Fibroblast of lung (primary cell): ENCODE measurements around the gene SRC. TPM values are rescaled to one million over a fixed set of nuclear protein-coding genes. Genes with fewer than 3 reads are reported as not detected.

Source experiments
- DNase-seq, 2 donors: peaks; one replicate each; pipeline versions ENCODE4 v3.0.0 to v3.0.0-alpha.2; 2010; ENCODE audit warnings: low read depth in 2 of 2
- H2AFZ ChIP-seq: 2 replicates; pipeline ENCODE4 v1.5.1; 2012; ENCODE audit warnings: low read length, control low read depth, inconsistent platforms
- H3K27ac ChIP-seq: 2 replicates; pipeline ENCODE4 v1.5.1; 2011; ENCODE audit warnings: low read length, control low read depth; ENCODE audit not compliant: insufficient read depth
- H3K27me3 ChIP-seq: 2 replicates; pipeline ENCODE4 v1.5.1; 2011; ENCODE audit warnings: mild to moderate bottlenecking, low read length; ENCODE audit not compliant: control insufficient read depth, insufficient read depth
- H3K36me3 ChIP-seq: 2 replicates; pipeline ENCODE4 v1.5.1; 2011; ENCODE audit warnings: low read length; ENCODE audit not compliant: control insufficient read depth, insufficient read depth
- H3K4me1 ChIP-seq: 2 replicates; pipeline ENCODE4 v1.5.1; 2011; ENCODE audit warnings: low read length; ENCODE audit not compliant: control insufficient read depth, insufficient read depth; ENCODE audit errors: extremely low read depth
- H3K4me2 ChIP-seq: 2 replicates; pipeline ENCODE4 v1.5.1; 2011; ENCODE audit warnings: low read length, control low read depth; ENCODE audit not compliant: insufficient read depth; ENCODE audit errors: extremely low read depth
- H3K4me3 ChIP-seq, 4 experiments: fragments of 200-600 bp in 1 of 4; sonication (generic) in 1 of 4; replicated peaks in 1 of 4; 2 replicates each; pipeline ENCODE4 v1.5.1; 2011 to 2016; ENCODE audit warnings: low read length in 4 of 4, low read depth in 3 of 4, mild to moderate bottlenecking in 3 of 4, control low read depth in 2 of 4, inconsistent platforms in 1 of 4, mixed read lengths in 1 of 4; ENCODE audit not compliant: insufficient read depth in 1 of 4; ENCODE audit errors: control extremely low read depth in 1 of 4
- H3K79me2 ChIP-seq: 2 replicates; pipeline ENCODE4 v1.5.1; 2012; ENCODE audit warnings: mild to moderate bottlenecking, low read length, inconsistent platforms; ENCODE audit not compliant: control insufficient read depth, insufficient read depth
- H3K9ac ChIP-seq: 2 replicates; pipeline ENCODE4 v1.5.1; 2011; ENCODE audit warnings: mild to moderate bottlenecking, low read length, control low read depth; ENCODE audit not compliant: insufficient read depth
- H3K9me3 ChIP-seq: 2 replicates; pipeline ENCODE4 v1.5.1; 2012; ENCODE audit warnings: low read depth, low read length; ENCODE audit not compliant: control insufficient read depth, insufficient read depth
- H4K20me1 ChIP-seq: 2 replicates; pipeline ENCODE4 v1.5.1; 2011; ENCODE audit warnings: low read length; ENCODE audit not compliant: control insufficient read depth, insufficient read depth; ENCODE audit errors: extremely low read depth
- CTCF ChIP-seq, 2 donors: IDR thresholded peaks in 1 of 2; conservative IDR thresholded peaks in 1 of 2; 1 replicate in 1 of 2; 2 replicates in 1 of 2; pipeline ENCODE4 v1.5.1; 2011 to 2012; ENCODE audit warnings: low read length in 2 of 2, control low read depth in 1 of 2, inconsistent platforms in 1 of 2, low read depth in 1 of 2, mild to moderate bottlenecking in 1 of 2
- EZH2 ChIP-seq: IDR thresholded peaks from 2 replicates; pipeline ENCODE4 v1.5.1; 2012; ENCODE audit warnings: low read length, control low read depth, mild to moderate bottlenecking; ENCODE audit errors: missing control alignments
- polyA plus RNA-seq, 2 donors: library from polyadenylated mRNA; depleted of rRNA in 1 of 2; stranded (reverse) in 1 of 2; unstranded in 1 of 2; fragments of >200 nt; gene quantifications; 2 replicates each; pipeline ENCODE4 v1.2.1, GENCODE V29; 2011 to 2012; ENCODE audit warnings: missing spikeins in 1 of 2
- total RNA-seq: library from RNA; depleted of rRNA; stranded (reverse); fragments of >200 nt; gene quantifications from 2 replicates; pipeline ENCODE4 v1.2.1, GENCODE V29; 2014

Gene SRC
- total and polyA plus RNA-seq, 2 donors (not counting 1 experiment from before 2014, with no cell fraction given), result 17.8 to 20.3 TPM

- TF ChIP-seq CTCF (conservative IDR thresholded peaks at IDR 0.05 in 1 of 2, IDR thresholded peaks at IDR 0.05 in 1 of 2; ENCODE audit: low read depth in 1 of 2, low read length in 2 of 2) (no peak), EZH2 (no peak)
- H2AFZ ChIP-seq, result no peak overlapping the region
- no peak overlapping the region for H3K4me3 ChIP-seq
- H3K36me3 ChIP-seq, result peaks cover 11% of the 10 kb centered on the region
- H3K4me2 ChIP-seq, result no peak overlapping the region
- H3K9ac ChIP-seq, result no peak overlapping the region
- DNase-seq, result no peak
- peaks cover 7% of the 10 kb centered on the region for H3K27me3 ChIP-seq
- no peaks in the 10 kb centered on the region for H4K20me1 ChIP-seq
- H3K79me2 ChIP-seq, result no peaks in the 10 kb centered on the region
- H3K4me1 ChIP-seq, result no peaks in the 10 kb centered on the region
- no peak overlapping the region for H3K27ac ChIP-seq
- H3K9me3 ChIP-seq, result no peaks in the 10 kb centered on the region
Observed at GRCh38 chr20:37403107-37404033, 57.4 kb downstream of the SRC start.

DNA sequence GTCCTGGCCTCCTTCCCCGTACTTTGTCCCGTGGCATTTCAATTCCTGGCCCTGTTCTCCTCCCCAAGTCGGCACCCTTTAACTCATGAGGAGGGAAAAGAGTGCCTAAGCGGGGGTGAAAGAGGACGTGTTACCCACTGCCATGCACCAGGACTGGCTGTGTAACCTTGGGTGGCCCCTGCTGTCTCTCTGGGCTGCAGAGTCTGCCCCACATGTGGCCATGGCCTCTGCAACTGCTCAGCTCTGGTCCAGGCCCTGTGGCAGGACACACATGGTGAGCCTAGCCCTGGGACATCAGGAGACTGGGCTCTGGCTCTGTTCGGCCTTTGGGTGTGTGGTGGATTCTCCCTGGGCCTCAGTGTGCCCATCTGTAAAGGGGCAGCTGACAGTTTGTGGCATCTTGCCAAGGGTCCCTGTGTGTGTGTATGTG lies 58.5 kb downstream of the SRC start:
- TF ChIP-seq EZH2, result no peak
- no peak for TF ChIP-seq CTCF (conservative IDR thresholded peaks at IDR 0.05 in 1 of 2, IDR thresholded peaks at IDR 0.05 in 1 of 2; ENCODE audit: low read depth in 1 of 2, low read length in 2 of 2)
- Histone ChIP-seq H3K27ac (no peak overlapping the region), H2AFZ (no peak overlapping the region), H3K36me3 (peaks cover 11% of the 10 kb centered on the region), H3K4me1 (no peaks in the 10 kb centered on the region), H3K4me3 (no peak overlapping the region), H4K20me1 (no peaks in the 10 kb centered on the region), H3K27me3 (peaks cover 16% of the 10 kb centered on the region), H3K9ac (no peak overlapping the region), H3K79me2 (no peaks in the 10 kb centered on the region), H3K9me3 (no peaks in the 10 kb centered on the region), H3K4me2 (no peak overlapping the region)
- no peak for DNase-seq

DNA sequence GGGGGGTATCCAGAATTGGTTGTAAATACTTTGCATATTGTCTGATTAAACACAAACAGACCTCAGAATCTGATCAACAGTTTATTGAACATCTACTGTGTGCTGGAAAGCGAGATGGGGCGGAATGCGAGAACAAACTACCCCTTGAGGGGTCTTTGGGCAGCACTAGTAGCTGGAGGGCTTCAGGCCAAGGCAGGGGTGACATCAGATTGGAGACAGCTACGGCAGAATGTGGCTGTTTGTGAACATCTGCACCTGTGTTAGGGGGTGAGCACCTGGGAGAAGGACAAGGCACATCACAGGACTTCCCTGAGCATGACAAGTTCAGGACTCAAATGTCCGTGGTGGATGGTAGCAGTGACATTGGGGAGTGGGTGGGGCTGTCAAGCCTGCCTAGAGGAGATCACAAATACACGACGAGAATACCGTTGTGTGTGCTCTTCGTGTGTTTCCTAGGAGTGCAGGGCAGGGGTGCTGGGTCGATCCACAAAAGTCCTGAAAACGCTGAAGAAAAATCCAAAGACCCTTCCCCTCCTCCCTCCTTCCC lies 59.5 kb downstream of the SRC start:
- no peak overlapping the region for H3K4me2 ChIP-seq
- H3K27ac ChIP-seq, result no peak overlapping the region
- no peak for DNase-seq
- TF ChIP-seq EZH2, result no peak
- TF ChIP-seq CTCF (conservative IDR thresholded peaks at IDR 0.05 in 1 of 2, IDR thresholded peaks at IDR 0.05 in 1 of 2; ENCODE audit: low read depth in 1 of 2, low read length in 2 of 2), result no peak
- H3K27me3 ChIP-seq, result peaks cover 22% of the 10 kb centered on the region
- no peak overlapping the region for H3K4me3 ChIP-seq
- no peaks in the 10 kb centered on the region for H3K9me3 ChIP-seq
- no peaks in the 10 kb centered on the region for H3K79me2 ChIP-seq
- no peak overlapping the region for H2AFZ ChIP-seq
- H3K9ac ChIP-seq, result no peak overlapping the region
- peaks cover 11% of the 10 kb centered on the region for H3K36me3 ChIP-seq
- no peaks in the 10 kb centered on the region for H4K20me1 ChIP-seq
- H3K4me1 ChIP-seq, result no peaks in the 10 kb centered on the region
